H9 (cell line): ENCODE data around the gene AFF2. TPM values are rescaled to one million over a fixed set of nuclear protein-coding genes. Genes with fewer than 3 reads are reported as not detected.

Source experiments
- DNase-seq: peaks from one replicate; pipeline ENCODE4 v3.0.0-alpha.2; 2017
- H2AFZ ChIP-seq: one replicate; pipeline ENCODE4 v1.6.1; 2013; ENCODE audit warnings: mild to moderate bottlenecking, low read length, control low read depth, moderate library complexity
- H2AK5ac ChIP-seq: 2 replicates; pipeline ENCODE4 v1.6.1; 2013; ENCODE audit warnings: low read length, control low read depth, mixed read lengths; ENCODE audit not compliant: insufficient read length
- H2BK120ac ChIP-seq: one replicate; pipeline ENCODE4 v1.6.1; 2013; ENCODE audit warnings: low read depth, mild to moderate bottlenecking, low read length, control low read depth, inconsistent platforms; ENCODE audit not compliant: poor library complexity, severe bottlenecking
- H2BK12ac ChIP-seq: 2 replicates; pipeline ENCODE4 v1.6.1; 2013; ENCODE audit warnings: low read length, control low read depth, mixed read lengths, low read depth; ENCODE audit not compliant: insufficient read length
- H2BK15ac ChIP-seq: 2 replicates; pipeline ENCODE4 v1.6.1; 2013; ENCODE audit warnings: low read depth, low read length, control low read depth
- H2BK20ac ChIP-seq: one replicate; pipeline ENCODE4 v1.6.1; 2013; ENCODE audit warnings: low read depth, mild to moderate bottlenecking, low read length, control low read depth, inconsistent platforms; ENCODE audit not compliant: poor library complexity, severe bottlenecking
- H2BK5ac ChIP-seq: 2 replicates; pipeline ENCODE4 v1.6.1; 2013; ENCODE audit warnings: low read length, control low read depth, mixed read lengths; ENCODE audit not compliant: insufficient read length
- H3K14ac ChIP-seq: 2 replicates; pipeline ENCODE4 v1.6.1; 2013; ENCODE audit warnings: low read length, control low read depth; ENCODE audit not compliant: insufficient read depth
- H3K18ac ChIP-seq: 2 replicates; pipeline ENCODE4 v1.6.1; 2013; ENCODE audit warnings: low read depth, mild to moderate bottlenecking, mixed read lengths, low read length, control low read depth; ENCODE audit not compliant: insufficient read length
- H3K23ac ChIP-seq: 2 replicates; pipeline ENCODE4 v1.6.1; 2013; ENCODE audit warnings: low read length, control low read depth, mixed read lengths, low read depth; ENCODE audit not compliant: insufficient read length
- H3K23me2 ChIP-seq: 2 replicates; pipeline ENCODE4 v1.6.1; 2013; ENCODE audit warnings: low read depth, mild to moderate bottlenecking, mixed read lengths, low read length, control low read depth; ENCODE audit not compliant: insufficient read length, poor library complexity, severe bottlenecking
- H3K27ac ChIP-seq: 2 replicates; pipeline ENCODE4 v1.5.1; 2013; ENCODE audit warnings: low read length, control low read depth, mixed read lengths, low read depth; ENCODE audit not compliant: insufficient read length
- H3K27me3 ChIP-seq: 2 replicates; pipeline ENCODE4 v1.6.1; 2013; ENCODE audit warnings: low read length, control low read depth, inconsistent platforms; ENCODE audit not compliant: insufficient read depth
- H3K4ac ChIP-seq: 2 replicates; pipeline ENCODE4 v1.6.1; 2013; ENCODE audit warnings: low read depth, mild to moderate bottlenecking, control low read depth, inconsistent platforms, low read length, moderate library complexity
- H3K4me1 ChIP-seq: 2 replicates; pipeline ENCODE4 v1.6.1; 2013; ENCODE audit warnings: low read length, control low read depth, inconsistent platforms; ENCODE audit not compliant: insufficient read depth
- H3K4me2 ChIP-seq: 2 replicates; pipeline ENCODE4 v1.6.1; 2013; ENCODE audit warnings: low read length, control low read depth, mixed read lengths; ENCODE audit not compliant: insufficient read length, insufficient read depth
- H3K56ac ChIP-seq: 2 replicates; pipeline ENCODE4 v1.6.1; 2013; ENCODE audit warnings: low read depth, mild to moderate bottlenecking, mixed read lengths, low read length, control low read depth; ENCODE audit not compliant: insufficient read length
- H3K79me1 ChIP-seq: 2 replicates; pipeline ENCODE4 v1.6.1; 2013; ENCODE audit warnings: low read depth, mild to moderate bottlenecking, moderate library complexity, low read length, control low read depth, inconsistent platforms; ENCODE audit not compliant: insufficient read depth, poor library complexity, severe bottlenecking
- H3K79me2 ChIP-seq: 2 replicates; pipeline ENCODE4 v1.6.1; 2013; ENCODE audit warnings: low read length, control low read depth, inconsistent platforms; ENCODE audit not compliant: insufficient read depth
- H3K9ac ChIP-seq: 2 replicates; pipeline ENCODE4 v1.6.1; 2013; ENCODE audit warnings: low read length, control low read depth, mixed read lengths; ENCODE audit not compliant: insufficient read length; ENCODE audit errors: extremely low read depth
- H3K9me3 ChIP-seq: one replicate; pipeline ENCODE4 v1.6.1; 2013; ENCODE audit warnings: low read depth, low read length, inconsistent platforms; ENCODE audit not compliant: control insufficient read depth
- H3T11ph ChIP-seq: one replicate; pipeline ENCODE4 v1.6.1; 2013; ENCODE audit warnings: mild to moderate bottlenecking, low read length, control low read depth, inconsistent platforms
- H4K20me1 ChIP-seq: one replicate; pipeline ENCODE4 v1.6.1; 2013; ENCODE audit not compliant: control insufficient read depth, insufficient read length, insufficient read depth
- H4K5ac ChIP-seq: 2 replicates; pipeline ENCODE4 v1.6.1; 2013; ENCODE audit warnings: low read depth, mild to moderate bottlenecking, mixed read lengths, low read length, control low read depth; ENCODE audit not compliant: insufficient read length
- H4K8ac ChIP-seq: replicated peaks from 2 replicates; pipeline ENCODE4 v1.6.1; 2013; ENCODE audit warnings: low read length, control low read depth, mixed read lengths, low read depth; ENCODE audit not compliant: insufficient read length
- H4K91ac ChIP-seq: 2 replicates; pipeline ENCODE4 v1.6.1; 2013; ENCODE audit warnings: low read depth, mild to moderate bottlenecking, moderate library complexity, mixed read lengths, low read length, control low read depth; ENCODE audit not compliant: insufficient read length
- H3K27ac Mint-ChIP-seq, 3 experiments: 2 replicates in 2 of 3; 3 replicates in 1 of 3; pipeline ENCODE4 v1.8.0; 2020 to 2021; ENCODE audit warnings: mixed read lengths in 3 of 3, mild to moderate bottlenecking in 1 of 3, moderate library complexity in 1 of 3
- H3K27me3 Mint-ChIP-seq: 2 replicates; pipeline ENCODE4 v1.8.0; 2021; ENCODE audit warnings: low read depth, mild to moderate bottlenecking, moderate library complexity, mixed read lengths
- H3K36me3 Mint-ChIP-seq, 3 experiments: 2 replicates in 2 of 3; 3 replicates in 1 of 3; pipeline ENCODE4 v1.8.0; 2020 to 2021; ENCODE audit warnings: low read depth in 3 of 3, mixed read lengths in 3 of 3; ENCODE audit not compliant: insufficient read depth in 1 of 3
- H3K4me1 Mint-ChIP-seq, 2 experiments: 2 replicates each; pipeline ENCODE4 v1.8.0; 2020; ENCODE audit warnings: mixed read lengths in 2 of 2
- H3K4me3 Mint-ChIP-seq, 2 experiments: 2 replicates in 1 of 2; 3 replicates in 1 of 2; pipeline ENCODE4 v1.8.0; 2020 to 2021; ENCODE audit warnings: mild to moderate bottlenecking in 2 of 2, mixed read lengths in 2 of 2, moderate library complexity in 1 of 2
- H3K9me3 Mint-ChIP-seq, 2 experiments: 2 replicates in 1 of 2; 3 replicates in 1 of 2; pipeline ENCODE4 v1.8.0; 2020; ENCODE audit warnings: mild to moderate bottlenecking in 2 of 2, mixed read lengths in 2 of 2, moderate library complexity in 1 of 2
- WGBS: extraction: QIAGEN DNeasy Blood & Tissue Kit; methylation state at CpG from one replicate; pipeline ENCODE4 v1.1.7; 2013; ENCODE audit warnings: missing lambda C conversion rate, low lambda C conversion rate, mixed read lengths; ENCODE audit not compliant: insufficient read length; ENCODE audit errors: extremely low coverage; 5-methylcytosine and 5-hydroxymethylcytosine counted together
- total RNA-seq: library from RNA; stranded (reverse); gene quantifications from 2 replicates; pipeline ENCODE4 v1.2.1, GENCODE V29; 2021
- TF ChIP-seq, protein P1 (sequence below): fragments of 200-600 bp; sonication (generic); conservative IDR thresholded peaks from 3 replicates; pipeline ENCODE4 v1.8.0; 2021; ENCODE audit warnings: antibody characterized with exemption, mild to moderate bottlenecking

Gene AFF2
- total RNA-seq, 1 experiment from 2014 or later, result 14.6 TPM

DNA sequence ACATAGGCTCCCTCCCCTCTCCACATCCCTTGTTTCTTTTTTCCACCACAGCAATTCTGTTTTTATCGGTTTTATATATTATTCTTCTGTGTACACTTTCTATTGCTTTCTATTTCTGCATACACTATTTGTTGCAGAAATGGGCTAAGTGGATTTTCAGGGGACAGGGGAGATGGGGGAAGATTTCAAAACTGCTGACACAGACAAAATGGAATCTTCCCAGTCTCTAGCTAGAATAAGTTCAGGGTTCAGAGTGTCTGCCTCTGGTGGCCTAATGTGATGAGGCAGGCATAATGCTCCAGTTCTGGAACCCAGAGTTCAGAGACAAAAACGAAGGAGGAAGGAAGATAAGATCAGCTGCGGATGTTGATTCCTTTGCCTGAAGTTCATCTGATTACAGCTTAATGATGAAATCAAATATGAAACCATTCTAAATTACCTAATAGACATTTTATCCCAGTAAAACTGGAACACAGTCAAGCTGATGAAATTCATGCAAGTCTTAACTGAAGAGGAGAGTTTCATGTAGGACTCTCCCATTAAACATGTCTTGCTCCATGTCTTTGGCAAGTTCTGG is 447.1 kb downstream of the AFF2 start:
- no peak overlapping the region for H3K23ac ChIP-seq
- H2BK12ac ChIP-seq, result no peak overlapping the region
- H2BK120ac ChIP-seq, result no peak overlapping the region
- H3K79me1 ChIP-seq, result no peaks in the 10 kb centered on the region
- no peak overlapping the region for H2BK20ac ChIP-seq
- H3K56ac ChIP-seq, result no peak overlapping the region
- no peak overlapping the region for H2AK5ac ChIP-seq
- no peak overlapping the region for H3T11ph ChIP-seq
- H4K8ac ChIP-seq, result no peak overlapping the region
- H3K4me2 ChIP-seq, result no peak overlapping the region
- no peak overlapping the region for H4K91ac ChIP-seq
- no peaks in the 10 kb centered on the region for H3K4me1 ChIP-seq
- no peaks in the 10 kb centered on the region for H3K27me3 ChIP-seq
- no CpG with 5 or more reads among the region's 3 CpGs for WGBS
- H3K4me1 Mint-ChIP-seq, result peaks cover 8 to 14% of the 10 kb centered on the region in 2 experiments
- H2BK5ac ChIP-seq, result no peak overlapping the region
- H3K9ac ChIP-seq, result no peak overlapping the region
- H2BK15ac ChIP-seq, result no peak overlapping the region
- H2AFZ ChIP-seq, result no peak overlapping the region
- no peak overlapping the region for H3K27ac ChIP-seq
- H3K27ac Mint-ChIP-seq, result no peak overlapping the region
- H4K20me1 ChIP-seq, result no peaks in the 10 kb centered on the region
- no peaks in the 10 kb centered on the region for H3K79me2 ChIP-seq
- no peak overlapping the region for H3K18ac ChIP-seq
- H3K9me3 Mint-ChIP-seq, result peaks cover 74 to 81% of the 10 kb centered on the region in 2 experiments
- H3K4ac ChIP-seq, result no peak overlapping the region
- peaks cover 40% of the 10 kb centered on the region for H3K9me3 ChIP-seq
- no peak overlapping the region for H4K5ac ChIP-seq
- no peak overlapping the region for H3K4me3 Mint-ChIP-seq
- TF ChIP-seq, protein P1, sequence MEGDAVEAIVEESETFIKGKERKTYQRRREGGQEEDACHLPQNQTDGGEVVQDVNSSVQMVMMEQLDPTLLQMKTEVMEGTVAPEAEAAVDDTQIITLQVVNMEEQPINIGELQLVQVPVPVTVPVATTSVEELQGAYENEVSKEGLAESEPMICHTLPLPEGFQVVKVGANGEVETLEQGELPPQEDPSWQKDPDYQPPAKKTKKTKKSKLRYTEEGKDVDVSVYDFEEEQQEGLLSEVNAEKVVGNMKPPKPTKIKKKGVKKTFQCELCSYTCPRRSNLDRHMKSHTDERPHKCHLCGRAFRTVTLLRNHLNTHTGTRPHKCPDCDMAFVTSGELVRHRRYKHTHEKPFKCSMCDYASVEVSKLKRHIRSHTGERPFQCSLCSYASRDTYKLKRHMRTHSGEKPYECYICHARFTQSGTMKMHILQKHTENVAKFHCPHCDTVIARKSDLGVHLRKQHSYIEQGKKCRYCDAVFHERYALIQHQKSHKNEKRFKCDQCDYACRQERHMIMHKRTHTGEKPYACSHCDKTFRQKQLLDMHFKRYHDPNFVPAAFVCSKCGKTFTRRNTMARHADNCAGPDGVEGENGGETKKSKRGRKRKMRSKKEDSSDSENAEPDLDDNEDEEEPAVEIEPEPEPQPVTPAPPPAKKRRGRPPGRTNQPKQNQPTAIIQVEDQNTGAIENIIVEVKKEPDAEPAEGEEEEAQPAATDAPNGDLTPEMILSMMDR, result no peak; the same call in 2 of the 3 replicates
- H3K14ac ChIP-seq, result no peak overlapping the region
- no peaks in the 10 kb centered on the region; a peak in 3 of 7 replicates for H3K36me3 Mint-ChIP-seq
- H3K23me2 ChIP-seq, result no peaks in the 10 kb centered on the region
- no peak for DNase-seq
- H3K27me3 Mint-ChIP-seq, result no peaks in the 10 kb centered on the region; the same call in 1 of the 2 replicates
